ENCODE results near the gene CCDC28B.
A peak's percentile ranks its signal among the peaks of the same experiment; 100 is the strongest.

- TF ChIP-seq CTCF (conservative IDR thresholded peaks at IDR 0.05 in 1 of 2, IDR thresholded peaks at IDR 0.05 in 1 of 2; ENCODE audit: low read depth in 1 of 2, low read length in 2 of 2) = peak; percentile 75 to 84
- no peak for TF ChIP-seq EZH2 (IDR thresholded peaks at IDR 0.05; ENCODE audit: low read length, missing control alignments)
These were observed 15.5 kb downstream of the CCDC28B start for GRCh38 chr1:32215629-32216480.
